Medulla oblongata (tissue), 1 donor: ENCODE results near the gene ANKRD17.

ENCODE experiments used
- DNase-seq: peaks from one replicate; pipeline ENCODE4 v3.0.0-alpha.2; 2015; ENCODE audit errors: extremely low spot score

ANKRD17 gene

DNA sequence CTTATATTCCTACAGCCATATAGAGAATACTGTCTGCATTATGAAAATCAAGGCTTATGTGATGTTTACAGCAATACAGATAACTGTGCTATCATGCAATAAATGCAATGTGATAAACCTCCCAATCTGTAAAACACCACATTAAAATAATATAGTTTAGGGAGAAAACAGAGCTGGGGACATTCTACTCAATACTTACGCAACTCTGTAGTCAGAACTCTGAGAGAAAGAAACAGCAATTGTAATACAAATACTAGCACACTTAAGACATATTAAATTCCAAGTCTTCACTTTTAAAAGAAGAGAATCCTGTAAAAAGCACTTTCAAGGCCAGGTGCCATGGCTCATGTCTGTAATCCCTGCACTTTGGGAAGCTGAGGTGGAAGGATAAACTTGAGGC lies 61.4 kb downstream of the ANKRD17 start:
- no peak for DNase-seq

DNA sequence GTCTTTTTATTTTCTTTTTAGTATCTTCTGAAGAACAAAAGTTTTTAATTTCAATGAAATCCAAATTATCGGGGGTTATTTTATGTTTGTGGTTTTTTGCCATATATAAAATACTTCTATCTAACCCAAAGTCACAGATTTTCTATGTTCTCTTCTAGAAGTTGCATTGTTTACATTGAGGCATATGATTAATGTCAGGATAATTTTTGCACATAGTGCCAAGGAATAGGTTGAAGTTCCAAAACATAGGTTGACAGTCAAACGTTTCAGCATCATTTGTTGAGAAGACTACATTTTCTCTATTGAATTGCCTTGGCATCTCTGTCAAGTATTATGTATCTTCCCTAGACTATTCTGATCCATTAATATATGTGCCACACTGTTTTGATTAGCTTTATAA lies 64.5 kb downstream of the ANKRD17 start:
- no peak for DNase-seq

DNA sequence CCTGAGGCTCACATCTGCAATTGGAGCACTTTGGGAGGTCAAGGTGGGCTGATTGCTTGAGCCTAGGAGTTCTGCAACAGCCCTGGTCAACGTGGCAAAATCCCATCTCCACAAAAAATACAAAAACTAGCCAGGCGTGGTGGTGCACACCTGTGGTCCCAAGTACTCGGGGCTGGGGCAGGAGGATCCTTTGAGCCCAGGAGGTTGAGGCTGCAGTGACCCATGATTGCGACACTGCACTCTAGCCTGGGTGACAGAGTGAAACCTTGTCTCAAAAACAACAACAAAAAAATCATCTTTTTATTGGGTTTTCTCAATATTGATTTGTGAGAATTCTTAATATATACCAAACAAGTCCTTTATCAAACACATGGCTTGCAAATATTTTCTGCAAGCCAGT lies 64.9 kb downstream of the ANKRD17 start:
- DNase-seq = no peak

DNA sequence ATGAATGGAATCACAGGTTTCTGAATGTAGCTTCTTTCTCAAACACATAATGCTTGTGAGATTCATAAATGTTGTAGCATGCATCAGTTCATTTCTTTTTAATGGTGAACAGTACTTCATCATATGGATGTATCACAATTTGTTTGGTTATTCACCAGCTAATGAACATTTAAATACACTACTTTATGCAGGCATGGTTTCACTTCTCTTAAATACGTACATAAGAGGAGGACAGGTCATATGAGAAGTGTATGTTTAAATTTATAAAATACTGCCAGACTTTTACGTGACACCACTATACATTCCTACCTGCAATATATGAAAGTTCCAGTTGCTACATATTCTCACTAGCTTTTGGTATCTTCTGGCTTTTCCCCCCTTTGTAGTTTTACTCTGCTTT lies 65.4 kb downstream of the ANKRD17 start:
- no peak for DNase-seq

DNA sequence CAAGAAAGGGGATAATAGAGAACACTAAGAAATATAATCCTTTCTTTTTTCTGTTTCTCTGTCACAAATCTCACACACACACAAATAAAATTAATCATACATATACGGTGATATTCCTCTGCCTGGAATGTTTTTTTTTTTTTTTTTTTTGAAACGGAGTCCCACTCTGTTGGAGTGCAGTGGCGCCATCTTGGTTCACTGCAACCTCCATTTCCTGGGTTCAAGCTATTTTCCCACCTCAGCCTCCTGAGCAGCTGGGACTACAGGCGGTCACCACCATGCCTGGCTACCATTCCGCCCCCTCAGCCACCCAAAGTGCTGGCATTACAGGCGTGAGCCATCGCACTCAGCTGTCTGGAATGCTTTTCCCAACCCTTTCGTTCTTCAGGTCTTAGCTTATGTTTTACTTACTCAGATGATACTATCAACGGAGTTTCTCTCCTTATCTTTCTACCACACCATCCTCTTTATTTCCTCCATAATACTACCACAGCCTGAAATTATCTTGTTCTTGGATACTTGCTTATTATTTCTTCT lies 69.3 kb downstream of the ANKRD17 start:
- no peak for DNase-seq

DNA sequence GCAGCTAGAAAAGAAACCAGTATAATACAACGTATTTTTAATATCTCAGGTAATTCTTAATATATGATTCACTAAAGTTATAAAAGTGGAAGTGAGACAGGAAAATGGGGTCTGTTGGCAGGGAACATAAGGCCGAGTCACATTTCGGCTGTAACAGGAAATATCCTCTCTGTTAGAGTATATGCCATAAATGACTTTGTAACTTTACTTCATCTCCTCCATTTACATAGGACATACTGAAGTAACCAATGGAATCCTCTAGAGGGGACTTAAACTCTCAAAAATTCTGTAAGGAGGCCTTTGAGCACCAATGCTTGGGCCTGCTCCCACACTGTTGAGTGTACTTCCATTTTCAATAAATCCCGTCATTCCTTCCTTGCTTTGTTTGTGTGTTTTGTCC lies 71.3 kb downstream of the ANKRD17 start:
- no peak for DNase-seq

DNA sequence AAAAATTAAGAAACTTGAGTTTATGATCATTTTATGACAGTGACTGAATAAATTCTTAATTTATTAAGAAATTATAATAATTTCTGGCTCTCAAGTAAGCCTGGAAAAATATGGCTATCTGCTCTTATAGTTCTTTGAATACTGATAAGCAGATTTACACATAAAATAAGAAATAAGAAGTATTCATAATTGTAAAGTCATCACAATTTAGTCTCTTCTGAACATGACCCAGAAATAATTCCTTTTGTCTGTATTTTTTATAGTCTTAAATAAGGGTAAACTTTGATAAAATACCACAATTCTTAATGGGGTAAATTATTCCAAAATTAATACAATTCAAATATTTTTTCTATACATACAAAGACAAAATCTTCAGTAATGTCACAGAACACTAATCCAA lies 72.7 kb downstream of the ANKRD17 start:
- DNase-seq = no peak

DNA sequence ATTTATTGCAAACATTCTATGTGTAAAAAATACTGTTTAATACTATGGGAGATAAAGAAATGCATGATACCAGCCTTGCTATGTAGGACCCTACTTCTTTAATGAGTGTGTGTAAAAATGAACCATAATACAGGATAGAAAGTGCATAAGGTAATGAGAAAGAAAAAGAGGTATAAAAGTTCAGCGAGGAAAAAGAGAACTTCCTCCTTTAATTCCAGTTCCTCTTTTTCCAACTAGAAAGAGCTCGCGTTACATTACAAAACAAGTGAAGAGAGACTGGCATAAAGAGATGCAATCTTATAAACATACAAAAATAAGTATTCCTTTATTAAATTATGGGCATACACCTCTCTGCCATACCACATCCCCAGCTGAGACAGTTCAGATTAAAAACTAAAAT lies 77.4 kb downstream of the ANKRD17 start:
- peak; percentile 9 for DNase-seq

DNA sequence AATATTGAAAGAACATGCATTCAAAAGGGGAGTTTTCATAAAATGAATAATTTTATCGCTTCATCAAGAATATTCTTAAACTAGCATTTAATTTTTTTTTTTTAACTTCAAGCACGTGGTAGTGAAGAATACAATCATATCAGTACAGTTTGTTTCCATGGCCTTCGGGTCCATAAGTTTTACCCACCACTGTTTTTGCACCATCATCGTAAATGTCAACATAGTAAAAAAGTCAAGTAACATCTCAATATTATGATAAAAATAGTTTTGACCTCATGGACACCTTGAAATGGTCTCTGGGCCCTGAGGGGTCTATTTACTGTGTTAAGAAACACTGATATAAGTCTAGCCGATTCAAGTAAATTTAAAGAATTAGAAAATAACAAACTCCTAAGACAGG lies 80.2 kb downstream of the ANKRD17 start:
- no peak for DNase-seq

DNA sequence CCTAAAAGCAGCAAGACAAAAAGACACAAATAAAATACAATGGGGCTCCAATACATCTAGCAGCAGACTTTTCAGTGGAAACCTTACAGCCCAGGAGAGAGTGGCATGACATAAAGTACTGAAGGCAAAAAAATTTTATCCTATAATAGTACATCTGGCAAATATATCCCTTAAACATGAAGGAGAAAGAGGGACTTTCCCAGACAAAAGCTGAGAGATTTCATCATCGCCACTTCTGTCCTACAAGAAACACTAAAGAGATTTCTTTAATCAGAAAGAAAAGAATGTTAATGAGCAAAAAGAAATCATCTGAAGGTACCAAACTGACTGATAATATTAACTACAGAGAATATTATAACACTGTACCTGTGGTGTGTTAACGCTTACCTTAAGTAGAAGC lies 86.4 kb downstream of the ANKRD17 start:
- no peak for DNase-seq

DNA sequence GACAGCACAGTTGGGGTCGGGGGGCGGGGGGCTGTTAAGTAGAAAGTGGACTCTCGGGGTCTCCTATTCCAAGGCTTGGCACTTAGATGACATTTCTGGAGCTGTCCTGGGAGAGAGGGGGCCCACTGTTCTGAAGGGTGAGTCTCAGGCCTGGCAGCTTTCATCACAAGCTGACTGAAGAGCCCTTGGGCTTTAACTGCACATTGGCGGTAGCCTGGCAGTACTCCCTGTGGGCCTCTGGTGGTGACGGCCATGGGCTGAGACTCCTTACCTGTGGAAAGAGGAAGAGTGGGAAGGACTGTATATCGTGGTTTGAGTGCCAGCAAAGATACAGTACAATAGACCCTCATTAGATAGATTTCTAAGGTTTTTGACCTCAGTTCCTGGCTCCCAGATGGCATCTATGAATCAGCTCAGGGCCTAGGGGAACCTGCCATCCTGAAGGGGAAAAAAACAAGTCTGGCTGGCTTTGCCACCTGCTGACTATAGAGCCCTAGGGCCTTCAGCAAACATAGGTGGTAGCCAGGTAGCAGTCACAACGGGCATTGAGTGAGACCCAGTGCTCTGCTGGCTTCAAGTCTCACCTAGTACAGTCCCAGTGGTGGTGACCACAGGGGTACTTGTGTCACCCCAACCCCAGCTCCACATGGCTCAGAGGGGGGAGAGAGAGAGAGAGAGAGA lies 87.9 kb downstream of the ANKRD17 start:
- DNase-seq = no peak

DNA sequence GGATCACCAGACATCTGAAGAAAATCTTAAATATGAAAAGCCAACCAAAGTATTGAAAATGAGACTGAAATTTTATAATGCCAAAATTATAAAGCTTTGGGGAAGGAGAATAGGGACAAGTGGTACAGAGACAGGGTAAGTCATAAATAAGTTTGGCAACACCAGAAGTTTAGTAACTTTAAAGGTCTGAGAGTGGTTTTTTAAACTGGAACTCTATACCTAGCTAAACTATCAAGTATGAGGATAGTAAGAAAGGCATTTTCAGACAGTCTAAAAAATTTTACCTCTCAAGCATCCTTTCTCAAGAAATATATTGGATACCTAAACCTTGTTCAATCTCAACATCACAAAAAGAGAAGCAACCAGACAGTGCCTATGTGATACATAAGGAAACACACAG lies 92.4 kb downstream of the ANKRD17 start:
- no peak for DNase-seq

DNA sequence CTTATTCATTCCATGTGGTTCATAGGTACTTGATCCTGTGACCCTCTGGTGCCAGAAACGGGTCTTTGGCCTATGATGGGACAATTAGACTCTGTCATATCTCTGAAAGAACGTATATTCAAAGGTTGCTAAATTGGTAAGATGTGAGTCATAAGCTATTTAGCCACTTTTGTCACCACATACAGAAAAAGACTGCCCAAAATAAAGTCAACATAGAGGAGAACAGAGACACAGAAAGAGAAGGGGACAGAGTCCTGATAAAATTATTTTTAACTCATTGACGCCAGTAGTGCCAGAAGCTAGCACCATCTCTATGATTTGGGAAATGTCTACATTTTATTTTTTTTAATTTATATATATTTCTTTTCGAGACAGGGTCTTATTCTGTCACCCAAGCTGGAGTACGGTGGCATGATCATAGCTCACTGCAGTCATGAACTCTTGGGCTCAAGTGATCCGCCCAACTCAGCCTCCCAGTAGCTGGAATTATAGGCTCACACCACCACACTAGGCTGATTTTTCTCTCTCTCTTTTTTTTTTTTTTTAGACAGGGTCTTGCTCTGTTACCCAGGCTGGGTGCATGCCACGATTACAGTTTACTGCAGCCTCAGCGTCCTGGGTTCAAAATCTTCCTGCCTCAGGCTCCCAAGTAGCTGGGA lies 96.9 kb downstream of the ANKRD17 start:
- DNase-seq = no peak

DNA sequence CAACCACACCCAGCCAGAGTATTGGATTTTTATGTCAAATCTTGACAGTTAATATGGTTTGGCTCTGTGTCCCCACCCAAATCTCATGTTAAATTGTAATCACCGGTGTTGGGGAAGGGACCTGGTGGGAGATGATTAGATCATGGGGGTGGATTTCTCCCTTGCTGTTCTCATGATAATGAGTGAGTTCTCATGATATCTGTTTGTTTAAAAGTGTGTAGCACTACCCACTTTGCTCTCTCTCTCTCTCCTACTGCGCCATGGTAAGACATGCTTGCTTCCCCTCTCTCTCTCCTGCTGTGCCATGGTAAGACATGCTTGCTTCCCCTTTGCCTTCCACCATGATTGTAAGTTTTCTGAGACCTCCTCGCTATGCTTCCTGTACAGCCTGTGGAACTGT lies 102.2 kb downstream of the ANKRD17 start:
- no peak for DNase-seq

DNA sequence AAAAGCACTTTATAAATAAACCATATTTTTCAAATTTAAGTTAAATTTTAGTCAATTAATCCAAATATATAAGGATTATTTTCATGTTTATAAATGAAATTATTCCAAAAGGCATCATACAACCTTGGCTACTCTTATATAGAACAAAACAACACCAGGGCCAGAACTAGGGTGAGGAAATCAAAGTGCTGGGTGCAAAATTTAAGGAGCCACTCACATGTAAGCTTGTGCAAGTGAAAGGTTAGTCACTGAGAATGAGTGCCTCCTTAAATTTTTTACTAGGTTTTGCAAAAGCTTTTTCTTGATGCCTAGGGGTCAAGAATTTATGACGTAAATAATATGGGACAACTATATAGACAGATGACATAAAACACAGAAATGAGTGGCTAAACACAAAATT lies 105.7 kb downstream of the ANKRD17 start:
- no peak for DNase-seq

DNA sequence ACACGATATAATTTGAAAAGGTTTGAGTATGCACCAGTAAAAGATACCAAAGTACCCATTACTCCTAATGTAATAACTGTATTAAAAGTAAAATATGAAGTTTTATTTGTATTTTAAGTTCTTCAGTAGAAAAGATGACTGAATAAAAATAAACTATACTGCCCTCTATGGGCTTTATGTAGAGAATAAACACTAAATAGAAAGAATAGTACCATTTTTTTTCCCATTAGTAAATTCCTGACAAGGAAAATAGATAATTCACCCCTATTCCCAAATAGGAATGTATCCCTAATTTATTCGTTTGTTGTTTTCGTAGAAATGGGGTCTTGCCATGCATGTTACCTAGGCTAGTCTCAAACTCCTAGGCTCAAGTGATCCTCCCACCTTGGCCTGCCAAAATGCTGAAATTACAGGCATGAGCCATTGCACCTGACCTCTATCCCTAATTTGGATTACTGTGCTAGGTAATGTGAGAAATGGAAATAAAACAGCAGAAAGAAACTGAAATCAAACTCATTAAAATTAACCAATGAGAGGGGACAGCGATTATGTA lies 115.5 kb downstream of the ANKRD17 start:
- no peak for DNase-seq

DNA sequence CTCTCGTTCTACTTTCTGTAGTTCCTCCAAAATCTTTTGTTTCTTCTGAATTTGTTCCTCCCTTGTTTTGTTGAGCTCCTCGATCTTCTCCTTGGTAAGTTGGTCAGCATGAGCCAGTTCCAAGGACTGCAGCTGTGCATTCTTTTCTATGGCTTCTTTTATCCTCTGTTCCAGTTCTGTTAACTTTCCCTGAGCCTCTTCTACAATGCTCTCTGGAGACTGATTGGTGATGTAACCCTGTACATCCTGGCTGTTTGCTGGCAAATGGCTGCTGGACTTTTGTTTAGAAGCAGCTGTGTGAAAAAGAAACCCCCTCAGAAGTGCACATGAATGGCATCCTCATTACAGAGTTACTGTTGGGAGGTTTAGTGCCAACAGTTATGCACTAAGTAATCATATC lies 118.6 kb downstream of the ANKRD17 start:
- peak; percentile 43 for DNase-seq

DNA sequence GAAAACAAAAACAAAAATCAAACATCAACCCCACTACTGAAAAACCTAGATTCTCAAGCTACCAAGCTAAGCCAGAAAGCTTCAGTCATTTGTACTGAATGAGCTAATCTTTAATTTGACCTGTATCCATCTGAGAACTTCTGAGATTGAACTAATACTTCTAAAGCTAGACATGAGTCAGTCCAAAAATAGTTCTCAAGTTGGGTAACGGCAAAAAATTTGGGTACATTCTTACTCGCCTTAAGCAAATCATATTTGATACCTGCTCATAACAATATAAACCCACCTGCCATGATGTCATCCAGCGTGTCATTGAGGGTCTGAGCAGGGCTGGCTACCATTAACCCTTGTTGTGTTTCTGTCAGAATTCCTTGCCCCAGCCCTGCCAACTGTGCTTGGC lies 119.4 kb downstream of the ANKRD17 start:
- DNase-seq = peak; percentile 10

DNA sequence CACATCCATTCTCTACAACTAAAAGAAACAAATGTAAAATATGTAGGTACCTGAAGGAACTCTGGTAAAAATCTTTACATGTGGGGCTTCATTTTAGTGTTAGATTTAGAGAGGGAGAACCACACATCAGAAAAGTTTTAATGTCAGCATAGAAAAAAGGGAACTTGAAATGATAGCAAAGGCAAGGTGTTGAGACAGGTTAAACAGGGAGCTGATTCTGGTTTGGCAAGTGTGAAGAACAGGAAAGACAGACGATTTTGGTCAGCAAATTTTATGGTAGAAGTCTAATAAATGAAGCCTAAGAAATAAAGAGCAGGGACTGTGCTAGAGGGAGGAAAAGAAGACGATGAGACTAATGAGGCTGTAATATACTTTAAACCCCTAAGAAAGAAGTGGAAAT lies 121.5 kb downstream of the ANKRD17 start:
- DNase-seq = no peak

DNA sequence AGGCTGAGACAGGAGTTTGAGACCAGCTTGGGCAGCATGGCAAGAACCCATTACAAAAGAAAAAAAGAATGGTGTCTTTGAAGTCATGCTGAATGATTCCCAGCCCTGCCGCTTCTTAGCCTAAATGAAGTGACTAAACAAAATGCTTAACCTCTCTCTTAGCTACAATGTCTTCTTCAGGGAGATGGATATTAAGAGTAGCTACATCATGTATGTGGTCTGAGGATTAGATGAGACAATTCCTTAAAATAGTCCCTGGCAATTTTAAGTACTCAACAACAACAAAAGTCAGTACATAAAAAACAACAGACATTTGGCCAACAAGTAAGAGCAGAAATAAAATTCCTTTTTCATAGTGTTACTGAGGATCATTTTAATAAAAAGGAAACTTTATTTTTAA lies 124.8 kb downstream of the ANKRD17 start:
- no peak for DNase-seq

DNA sequence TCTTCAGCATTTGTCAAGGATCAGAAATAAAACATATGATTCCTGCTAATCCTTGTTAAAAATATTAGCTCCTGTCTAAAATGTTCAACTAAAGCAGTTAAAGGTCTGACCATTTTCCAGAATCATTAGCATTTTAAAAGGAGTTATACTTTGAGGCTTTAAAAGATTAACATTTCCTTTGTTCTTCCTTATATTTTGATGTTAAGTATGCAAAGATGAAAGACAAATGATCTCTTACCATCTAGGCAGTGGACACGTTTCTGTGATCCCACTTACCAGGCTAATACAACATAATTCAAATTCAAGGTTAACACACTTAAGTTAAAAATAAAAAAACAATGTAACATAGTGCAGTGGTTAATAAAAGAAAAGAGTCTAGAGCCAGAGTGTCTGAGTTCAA lies 127.3 kb downstream of the ANKRD17 start:
- DNase-seq = no peak

DNA sequence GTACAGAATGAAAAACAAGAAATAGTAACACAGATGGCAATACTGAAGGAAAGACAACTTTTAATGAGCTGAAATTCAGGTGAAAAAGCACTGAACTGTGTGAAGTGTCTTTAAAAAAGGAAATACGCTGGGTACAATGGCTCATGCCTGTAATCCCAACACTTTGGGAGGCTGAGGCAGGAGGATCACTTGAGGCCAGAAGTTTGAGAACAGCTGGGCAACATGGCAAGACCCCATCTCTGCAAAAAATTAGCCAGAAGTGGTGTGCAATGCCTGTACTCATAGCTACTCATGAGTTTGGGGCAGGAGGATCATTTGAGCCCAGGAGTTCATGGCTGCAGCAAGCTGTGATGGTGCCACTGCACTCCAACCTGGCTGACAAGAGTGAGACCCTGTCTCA lies 129.3 kb downstream of the ANKRD17 start:
- no peak for DNase-seq

DNA sequence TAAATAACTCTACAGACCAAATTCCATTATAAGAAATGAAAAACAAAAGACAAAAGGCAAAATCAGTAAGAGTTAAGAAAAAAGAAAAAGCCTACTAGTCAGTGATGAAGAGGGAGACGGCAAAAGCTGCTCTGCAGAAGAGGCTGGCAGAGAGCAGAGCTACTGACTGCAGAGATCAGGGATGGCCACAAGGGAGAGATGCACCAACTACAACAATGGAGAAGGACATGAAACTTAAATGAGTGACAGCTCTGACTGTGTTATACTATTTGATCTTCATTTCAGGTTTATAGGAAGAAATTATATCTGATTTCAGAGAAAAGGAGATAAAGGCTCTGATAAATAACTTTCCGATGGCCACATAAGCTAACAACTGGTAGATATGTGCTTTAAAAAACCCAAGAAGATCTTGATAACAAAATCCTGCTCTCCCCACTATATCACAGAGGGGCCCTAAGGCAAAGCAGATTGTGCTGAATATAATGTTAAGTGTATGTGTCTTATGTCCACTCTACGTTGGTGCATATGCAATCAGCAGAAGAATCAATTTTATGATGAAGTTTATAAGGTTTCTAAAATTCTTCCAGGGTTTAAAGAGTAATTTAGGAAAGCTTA lies 130.7 kb downstream of the ANKRD17 start:
- DNase-seq = peak; percentile 43
